ENCODE measurements around the gene GNMT.

- TF ChIP-seq SP1 (IDR thresholded peaks at IDR 0.05): no peak
- TF ChIP-seq HDGF (IDR thresholded peaks at IDR 0.05; ENCODE audit: borderline replicate concordance): no peak
- TF ChIP-seq SUZ12 (IDR thresholded peaks at IDR 0.05): no peak
- no peak for TF ChIP-seq FOXK2 (IDR thresholded peaks at IDR 0.05)
- no peak for TF ChIP-seq TARDBP (IDR thresholded peaks at IDR 0.05)
- no peak for TF ChIP-seq FOXA1 (IDR thresholded peaks at IDR 0.05)
- no peak for TF ChIP-seq FOXM1 (IDR thresholded peaks at IDR 0.05; ENCODE audit: borderline replicate concordance)
- TF ChIP-seq ELF4 (IDR thresholded peaks at IDR 0.05): no peak
- TF ChIP-seq ARNT (IDR thresholded peaks at IDR 0.05): no peak
- no peak for TF ChIP-seq PKNOX1 (IDR thresholded peaks at IDR 0.05)
Measured at GRCh38 chr6:42978487-42978838, 17.9 kb downstream of the GNMT start.
